M059J (cell line): Measurements from ENCODE around the gene PDE6C. TPM values are rescaled to one million over a fixed set of nuclear protein-coding genes. Genes with fewer than 3 reads are reported as not detected.

Source experiments
- DNase-seq: peaks from one replicate; pipeline ENCODE4 v3.0.0-alpha.2; 2012; ENCODE audit warnings: low read depth
- total RNA-seq: library from RNA; depleted of rRNA; stranded (reverse); fragments of >200 nt; shearing (Covaris generic); gene quantifications from 2 replicates; pipeline ENCODE4 v1.2.3, GENCODE V29; 2014

PDE6C gene
- total RNA-seq, 1 experiment from 2014 or later: not detected

- no peak for DNase-seq
Measured at GRCh38 chr10:93593749-93594148, 18.6 kb upstream of the PDE6C start.

GRCh38 chr10:93594518-93594917, 17.8 kb upstream of the PDE6C start:
- DNase-seq: no peak

GRCh38 chr10:93595378-93596161, 16.8 kb upstream of the PDE6C start:
- DNase-seq: no peak

- no peak for DNase-seq
Measured at GRCh38 chr10:93596539-93596938, 15.8 kb upstream of the PDE6C start.

- DNase-seq: no peak
Measured at GRCh38 chr10:93597075-93597599, 15.2 kb upstream of the PDE6C start.

- peak; percentile 14 for DNase-seq
Measured at GRCh38 chr10:93598157-93598556, 14.2 kb upstream of the PDE6C start.

- no peak for DNase-seq
Measured at GRCh38 chr10:93599335-93599734, 13.0 kb upstream of the PDE6C start.

GRCh38 chr10:93599778-93600177, 12.6 kb upstream of the PDE6C start:
- DNase-seq: no peak

- DNase-seq: no peak
Measured at GRCh38 chr10:93600446-93601145, 11.7 kb upstream of the PDE6C start.

- DNase-seq: peak; percentile 35
Measured at GRCh38 chr10:93601146-93601773, 11.1 kb upstream of the PDE6C start, which contains the start of gene RBP4. RBP4 (minus strand) TSS chr10:93601235; CDS start chr10:93601028, 207 bp downstream.

- DNase-seq: no peak
Measured at GRCh38 chr10:93601774-93602162, 10.6 kb upstream of the PDE6C start.

- DNase-seq: no peak
Measured at GRCh38 chr10:93603023-93603422, 9.3 kb upstream of the PDE6C start.

GRCh38 chr10:93604146-93604545, 8.2 kb upstream of the PDE6C start:
- no peak for DNase-seq

GRCh38 chr10:93608421-93608820, 3.9 kb upstream of the PDE6C start:
- DNase-seq: no peak

- DNase-seq: no peak
Measured at GRCh38 chr10:93613126-93613525, 789 bp downstream of the PDE6C start.

- DNase-seq: no peak
Measured at GRCh38 chr10:93614101-93614825, 1.9 kb downstream of the PDE6C start.

GRCh38 chr10:93615576-93616235, 3.4 kb downstream of the PDE6C start:
- no peak for DNase-seq

- no peak for DNase-seq
Measured at GRCh38 chr10:93620925-93621324, 8.6 kb downstream of the PDE6C start.

- no peak for DNase-seq
Measured at GRCh38 chr10:93622942-93623341, 10.6 kb downstream of the PDE6C start.

- no peak for DNase-seq
Measured at GRCh38 chr10:93628858-93629257, 16.5 kb downstream of the PDE6C start.

- no peak for DNase-seq
Measured at GRCh38 chr10:93629647-93630305, 17.4 kb downstream of the PDE6C start.
